Measurements from ENCODE around the gene IGLL5. TPM values are rescaled to one million over a fixed set of nuclear protein-coding genes. Genes with fewer than 3 reads are reported as not detected.

The IGLL5 gene
- total RNA-seq, 1 donor from 2014 or later, result not detected

- Histone ChIP-seq H3K4me1 (ENCODE audit: insufficient read depth, low read length) (no peaks in the 10 kb centered on the region), H2AFZ (ENCODE audit: low read depth, low read length) (no peak overlapping the region), H3K4me3 (ENCODE audit: insufficient read depth, low read depth, low read length) (no peak overlapping the region), H3K9me3 (ENCODE audit: insufficient read depth, low read depth, low read length) (no peaks in the 10 kb centered on the region), H4K20me1 (ENCODE audit: insufficient read depth, low read length) (no peaks in the 10 kb centered on the region), H3K36me3 (ENCODE audit: insufficient read depth, low read length) (no peaks in the 10 kb centered on the region), H3K27ac (ENCODE audit: low read depth, low read length) (no peak overlapping the region), H3K4me2 (ENCODE audit: low read length) (no peak overlapping the region), H3K9ac (ENCODE audit: low read length) (no peak overlapping the region), H3K79me2 (ENCODE audit: insufficient read depth, low read length) (no peaks in the 10 kb centered on the region), H3K27me3 (ENCODE audit: insufficient read depth, low read length) (peaks cover under 1% of the 10 kb centered on the region)
- Mint-ChIP-seq H3K36me3 (ENCODE audit: low read depth, unreplicated experiment) (no peaks in the 10 kb centered on the region), H3K27me3 (ENCODE audit: low read depth, unreplicated experiment) (peaks cover 73% of the 10 kb centered on the region), H3K4me3 (ENCODE audit: unreplicated experiment) (no peak overlapping the region), H3K27ac (ENCODE audit: unreplicated experiment) (no peak overlapping the region), H3K4me1 (ENCODE audit: low read depth, unreplicated experiment) (no peaks in the 10 kb centered on the region), H3K9me3 (ENCODE audit: unreplicated experiment) (no peaks in the 10 kb centered on the region)
- FAIRE-seq, result no peak
- DNase-seq (ENCODE audit: low read depth), result no peak
- TF ChIP-seq, protein P1, sequence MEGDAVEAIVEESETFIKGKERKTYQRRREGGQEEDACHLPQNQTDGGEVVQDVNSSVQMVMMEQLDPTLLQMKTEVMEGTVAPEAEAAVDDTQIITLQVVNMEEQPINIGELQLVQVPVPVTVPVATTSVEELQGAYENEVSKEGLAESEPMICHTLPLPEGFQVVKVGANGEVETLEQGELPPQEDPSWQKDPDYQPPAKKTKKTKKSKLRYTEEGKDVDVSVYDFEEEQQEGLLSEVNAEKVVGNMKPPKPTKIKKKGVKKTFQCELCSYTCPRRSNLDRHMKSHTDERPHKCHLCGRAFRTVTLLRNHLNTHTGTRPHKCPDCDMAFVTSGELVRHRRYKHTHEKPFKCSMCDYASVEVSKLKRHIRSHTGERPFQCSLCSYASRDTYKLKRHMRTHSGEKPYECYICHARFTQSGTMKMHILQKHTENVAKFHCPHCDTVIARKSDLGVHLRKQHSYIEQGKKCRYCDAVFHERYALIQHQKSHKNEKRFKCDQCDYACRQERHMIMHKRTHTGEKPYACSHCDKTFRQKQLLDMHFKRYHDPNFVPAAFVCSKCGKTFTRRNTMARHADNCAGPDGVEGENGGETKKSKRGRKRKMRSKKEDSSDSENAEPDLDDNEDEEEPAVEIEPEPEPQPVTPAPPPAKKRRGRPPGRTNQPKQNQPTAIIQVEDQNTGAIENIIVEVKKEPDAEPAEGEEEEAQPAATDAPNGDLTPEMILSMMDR (IDR thresholded peaks at IDR 0.05; ENCODE audit: insufficient read depth, low read depth, low read length), result no peak
- TF ChIP-seq EZH2 (IDR thresholded peaks at IDR 0.05; ENCODE audit: insufficient read depth, low read length), result no peak
These were observed 3.6 kb downstream of the IGLL5 start for GRCh38 chr22:22891139-22891621.

GRCh38 chr22:22892096-22893052, 4.8 kb downstream of the IGLL5 start:
- no peaks in the 10 kb centered on the region for H3K9me3 Mint-ChIP-seq (ENCODE audit: unreplicated experiment)
- DNase-seq (ENCODE audit: low read depth) (no peak), FAIRE-seq (no peak)
- no peaks in the 10 kb centered on the region for H3K4me1 Mint-ChIP-seq (ENCODE audit: low read depth, unreplicated experiment)
- H4K20me1 ChIP-seq (ENCODE audit: insufficient read depth, low read length), result no peaks in the 10 kb centered on the region
- no peak overlapping the region for H3K4me3 Mint-ChIP-seq (ENCODE audit: unreplicated experiment)
- no peak overlapping the region for H3K27ac Mint-ChIP-seq (ENCODE audit: unreplicated experiment)
- H3K9ac ChIP-seq (ENCODE audit: low read length), result no peak overlapping the region
- no peaks in the 10 kb centered on the region for H3K36me3 ChIP-seq (ENCODE audit: insufficient read depth, low read length)
- H3K4me2 ChIP-seq (ENCODE audit: low read length), result no peak overlapping the region
- peaks cover 2% of the 10 kb centered on the region for H3K27me3 ChIP-seq (ENCODE audit: insufficient read depth, low read length)
- H3K4me1 ChIP-seq (ENCODE audit: insufficient read depth, low read length), result no peaks in the 10 kb centered on the region
- no peaks in the 10 kb centered on the region for H3K36me3 Mint-ChIP-seq (ENCODE audit: low read depth, unreplicated experiment)
- no peak overlapping the region for H3K4me3 ChIP-seq (ENCODE audit: insufficient read depth, low read depth, low read length)
- H3K79me2 ChIP-seq (ENCODE audit: insufficient read depth, low read length), result no peaks in the 10 kb centered on the region
- no peak overlapping the region for H3K27ac ChIP-seq (ENCODE audit: low read depth, low read length)
- TF ChIP-seq, protein P1 (IDR thresholded peaks at IDR 0.05; ENCODE audit: insufficient read depth, low read depth, low read length), result no peak
- no peak for TF ChIP-seq EZH2 (IDR thresholded peaks at IDR 0.05; ENCODE audit: insufficient read depth, low read length)
- H3K9me3 ChIP-seq (ENCODE audit: insufficient read depth, low read depth, low read length), result no peaks in the 10 kb centered on the region
- H3K27me3 Mint-ChIP-seq (ENCODE audit: low read depth, unreplicated experiment), result peaks cover 73% of the 10 kb centered on the region
- H2AFZ ChIP-seq (ENCODE audit: low read depth, low read length), result no peak overlapping the region
